Karpas-422 (cell line): ENCODE results near the gene ELP4. TPM values are rescaled to one million over a fixed set of nuclear protein-coding genes. Genes with fewer than 3 reads are reported as not detected.
"Not testable (repeated sequence)": the region's sequence is repeated elsewhere in the genome, so short reads cannot be mapped to it uniquely, and the experiment has no call there.

ENCODE experiments used
- DNase-seq: peaks from one replicate; pipeline ENCODE4 v3.0.0-alpha.2; 2015
- H2AFZ ChIP-seq: fragments of 200-600 bp; sonication (generic); 2 replicates; pipeline ENCODE4 v1.6.1; 2014; ENCODE audit warnings: antibody characterized with exemption, low read length, mixed read lengths
- H3K27ac ChIP-seq: fragments of 200-600 bp; sonication (generic); 2 replicates; pipeline ENCODE4 v1.5.1; 2014; ENCODE audit warnings: mild to moderate bottlenecking, low read length, moderate library complexity
- H3K27me3 ChIP-seq: fragments of 200-600 bp; sonication (generic); 2 replicates; pipeline ENCODE4 v1.6.1; 2014; ENCODE audit warnings: low read length, mixed read lengths
- H3K36me3 ChIP-seq: fragments of 200-600 bp; sonication (generic); 2 replicates; pipeline ENCODE4 v1.6.1; 2014; ENCODE audit warnings: low read length, mixed read lengths; ENCODE audit not compliant: insufficient read depth
- H3K4me1 ChIP-seq: fragments of 200-600 bp; sonication (generic); 2 replicates; pipeline ENCODE4 v1.6.1; 2014; ENCODE audit warnings: mild to moderate bottlenecking, low read length, mixed read lengths
- H3K4me2 ChIP-seq: fragments of 200-600 bp; sonication (generic); 2 replicates; pipeline ENCODE4 v1.6.1; 2014; ENCODE audit warnings: low read length, low read depth, mild to moderate bottlenecking; ENCODE audit not compliant: poor library complexity, severe bottlenecking
- H3K4me3 ChIP-seq: fragments of 200-600 bp; sonication (generic); 2 replicates; pipeline ENCODE4 v1.5.1; 2014; ENCODE audit warnings: mild to moderate bottlenecking, antibody characterized with exemption, low read length, mixed read lengths
- H3K79me2 ChIP-seq: fragments of 200-600 bp; sonication (generic); 2 replicates; pipeline ENCODE4 v1.6.1; 2014; ENCODE audit warnings: mild to moderate bottlenecking, low read length, mixed read lengths
- H3K9ac ChIP-seq: fragments of 200-600 bp; sonication (generic); 2 replicates; pipeline ENCODE4 v1.6.0; 2014; ENCODE audit warnings: low read length
- H3K9me2 ChIP-seq: fragments of 200-600 bp; sonication (generic), shearing (Covaris generic); replicated peaks from 2 replicates; pipeline ENCODE4 v1.6.0; 2014; ENCODE audit warnings: mild to moderate bottlenecking, low read length, moderate library complexity; ENCODE audit not compliant: insufficient read depth
- H3K9me3 ChIP-seq: fragments of 300-700, 200-600 bp; sonication (generic); 2 replicates; pipeline ENCODE4 v1.6.1; 2014; ENCODE audit warnings: low read length, mixed read lengths
- H4K20me1 ChIP-seq: fragments of 200-600 bp; sonication (generic); 2 replicates; pipeline ENCODE4 v1.6.1; 2014; ENCODE audit warnings: mild to moderate bottlenecking, antibody characterized with exemption, low read length, low read depth; ENCODE audit not compliant: insufficient read depth
- total RNA-seq: library from RNA; depleted of rRNA; stranded (reverse); fragments of >200 nt; shearing (Covaris generic); gene quantifications from 2 replicates; pipeline ENCODE4 v1.2.3, GENCODE V29; 2014; ENCODE audit warnings: low replicate concordance

ELP4 gene
- total RNA-seq, 1 experiment from 2014 or later: 87.1 TPM

DNA sequence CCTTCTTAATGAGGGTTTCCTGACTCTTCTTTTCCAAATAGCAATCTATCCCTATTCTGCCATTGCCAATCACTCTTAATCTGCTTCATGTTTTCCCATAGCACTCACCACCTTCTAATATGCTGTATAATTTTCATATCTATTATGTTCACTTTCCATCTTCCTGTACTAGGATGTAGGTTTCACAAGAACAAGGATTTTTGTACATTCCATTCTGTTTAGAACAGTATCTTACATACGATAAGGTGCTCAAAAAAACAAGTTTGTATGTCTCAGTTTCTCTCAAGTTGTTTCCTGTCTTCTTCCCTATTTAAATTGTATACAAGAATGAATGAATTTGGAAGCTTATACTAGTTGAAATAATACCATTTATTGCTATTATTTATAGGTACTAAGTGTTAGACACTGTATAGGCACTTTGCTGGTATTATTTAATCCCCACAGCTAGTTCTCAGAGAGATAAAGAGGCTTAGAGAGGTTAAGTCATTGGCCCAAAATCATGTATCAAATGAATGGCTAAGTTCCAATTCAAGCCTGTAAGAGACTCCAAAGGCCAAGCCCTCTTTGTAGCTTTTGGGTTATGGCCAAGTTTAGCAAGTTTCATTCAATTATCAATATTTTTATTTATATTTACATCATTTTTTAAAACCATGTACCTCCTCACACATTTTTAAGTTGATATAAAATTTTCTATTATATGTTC is 166.9 kb downstream of the ELP4 start:
- Histone ChIP-seq H3K4me1 (no peaks in the 10 kb centered on the region), H3K27ac (no peak overlapping the region), H3K9me3 (no peaks in the 10 kb centered on the region), H4K20me1 (no peaks in the 10 kb centered on the region), H3K79me2 (no peaks in the 10 kb centered on the region), H2AFZ (no peak overlapping the region), H3K9me2 (no peaks in the 10 kb centered on the region), H3K4me3 (no peak overlapping the region), H3K27me3 (no peaks in the 10 kb centered on the region), H3K4me2 (no peak overlapping the region), H3K9ac (no peak overlapping the region), H3K36me3 (no peaks in the 10 kb centered on the region)
- no peak for DNase-seq

DNA sequence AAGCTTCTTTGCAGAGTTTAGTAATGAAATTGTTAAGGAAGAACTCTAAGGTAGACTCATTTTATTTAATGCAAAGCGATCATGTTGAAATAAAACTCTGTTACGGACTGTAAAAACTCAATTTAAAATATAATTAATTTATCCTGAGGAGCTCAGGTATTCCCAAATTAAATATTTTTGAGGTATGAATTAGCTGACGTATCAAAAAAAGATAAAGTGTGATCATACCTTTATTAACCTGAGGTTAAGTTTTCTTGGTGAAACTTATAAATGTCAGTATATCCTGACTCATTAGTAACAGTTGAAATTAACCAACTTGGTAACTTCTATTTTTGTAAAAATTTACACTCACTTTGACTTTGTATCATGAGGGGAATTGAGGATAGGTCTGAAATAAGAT is 171.2 kb downstream of the ELP4 start:
- no peak for DNase-seq
- Histone ChIP-seq H2AFZ (no peak overlapping the region), H3K36me3 (no peaks in the 10 kb centered on the region), H3K27me3 (no peaks in the 10 kb centered on the region), H3K4me2 (no peak overlapping the region), H3K9me3 (no peaks in the 10 kb centered on the region), H3K4me3 (no peak overlapping the region), H4K20me1 (no peaks in the 10 kb centered on the region), H3K9ac (no peak overlapping the region), H3K9me2 (no peaks in the 10 kb centered on the region), H3K4me1 (no peaks in the 10 kb centered on the region), H3K79me2 (no peaks in the 10 kb centered on the region), H3K27ac (no peak overlapping the region)

DNA sequence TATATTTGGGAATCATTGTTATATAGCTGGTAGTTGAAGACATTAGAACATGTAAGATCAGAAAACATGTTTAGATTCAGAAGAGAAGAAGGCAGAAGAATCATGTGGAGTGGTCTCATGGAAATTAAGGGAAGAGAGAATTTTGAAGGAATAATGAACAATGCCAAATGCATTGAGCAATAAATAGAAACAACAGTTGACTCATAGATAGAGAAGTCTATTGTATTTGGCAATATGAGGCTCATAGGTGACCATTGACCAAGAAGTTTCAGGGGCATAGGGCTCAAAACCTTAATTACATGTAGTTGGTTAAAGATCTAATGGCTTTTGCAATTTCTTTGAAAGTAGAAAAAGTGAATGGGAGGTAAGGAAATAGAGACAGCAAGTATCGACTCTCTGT is 177.7 kb downstream of the ELP4 start:
- no peaks in the 10 kb centered on the region for H3K9me3 ChIP-seq
- H3K9ac ChIP-seq: no peak overlapping the region
- H3K36me3 ChIP-seq: no peaks in the 10 kb centered on the region
- no peaks in the 10 kb centered on the region for H3K79me2 ChIP-seq
- no peaks in the 10 kb centered on the region for H3K9me2 ChIP-seq
- H3K27ac ChIP-seq: no peak overlapping the region
- H4K20me1 ChIP-seq: no peaks in the 10 kb centered on the region
- H3K4me1 ChIP-seq: no peaks in the 10 kb centered on the region
- no peak overlapping the region for H3K4me2 ChIP-seq
- H3K4me3 ChIP-seq: no peak overlapping the region
- DNase-seq: no peak
- H3K27me3 ChIP-seq: no peaks in the 10 kb centered on the region
- no peak overlapping the region for H2AFZ ChIP-seq

DNA sequence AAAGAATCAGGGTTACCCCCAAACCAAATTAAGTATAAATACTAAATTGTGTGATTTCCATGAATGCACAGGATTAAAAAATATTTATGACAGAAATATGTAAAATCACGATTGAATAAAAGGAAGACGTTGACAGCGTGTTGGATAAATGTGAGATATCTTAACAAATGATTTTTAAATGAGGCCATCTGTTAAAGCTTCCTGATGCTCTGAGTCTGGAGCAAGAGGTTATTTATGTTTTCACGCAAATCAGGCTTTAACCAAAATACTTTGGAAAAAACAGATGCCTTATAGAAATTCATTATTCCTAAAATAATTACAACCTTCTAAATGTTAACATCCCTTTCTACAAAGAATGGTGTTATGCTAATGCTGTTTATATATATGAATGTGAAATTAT is 178.3 kb downstream of the ELP4 start:
- Histone ChIP-seq H3K79me2 (no peaks in the 10 kb centered on the region), H3K9ac (no peak overlapping the region), H4K20me1 (no peaks in the 10 kb centered on the region), H3K4me1 (no peaks in the 10 kb centered on the region), H3K36me3 (no peaks in the 10 kb centered on the region), H3K9me3 (no peaks in the 10 kb centered on the region), H3K9me2 (no peaks in the 10 kb centered on the region), H3K27me3 (no peaks in the 10 kb centered on the region), H3K27ac (no peak overlapping the region), H3K4me2 (no peak overlapping the region), H3K4me3 (no peak overlapping the region), H2AFZ (no peak overlapping the region)
- DNase-seq: no peak

DNA sequence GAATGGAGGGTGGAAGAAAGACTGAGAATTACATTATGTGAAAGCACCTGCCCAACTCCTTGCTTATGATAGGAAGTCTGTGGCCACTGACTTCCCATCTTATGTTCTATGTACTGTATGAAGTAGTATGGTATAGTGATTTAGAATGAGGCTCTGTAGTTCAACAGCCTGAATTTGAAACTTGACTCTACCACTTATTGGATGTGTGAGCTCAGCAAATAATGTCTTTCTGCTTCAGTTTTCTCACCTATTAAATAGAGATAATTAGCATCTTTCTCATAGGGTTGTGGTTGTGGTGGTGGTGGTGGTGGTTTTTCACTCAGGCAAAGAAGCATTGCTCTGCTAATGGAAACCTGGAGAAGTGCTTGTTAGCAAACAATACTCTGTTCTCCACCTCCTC is 180.0 kb downstream of the ELP4 start:
- no peaks in the 10 kb centered on the region for H3K4me1 ChIP-seq
- H3K9me3 ChIP-seq: no peaks in the 10 kb centered on the region
- H3K4me3 ChIP-seq: no peak overlapping the region
- no peak overlapping the region for H2AFZ ChIP-seq
- H3K27me3 ChIP-seq: no peaks in the 10 kb centered on the region
- H3K9ac ChIP-seq: no peak overlapping the region
- no peaks in the 10 kb centered on the region for H3K79me2 ChIP-seq
- H3K36me3 ChIP-seq: no peaks in the 10 kb centered on the region
- no peak overlapping the region for H3K4me2 ChIP-seq
- DNase-seq: no peak
- no peaks in the 10 kb centered on the region for H3K9me2 ChIP-seq
- no peak overlapping the region for H3K27ac ChIP-seq
- no peaks in the 10 kb centered on the region for H4K20me1 ChIP-seq

DNA sequence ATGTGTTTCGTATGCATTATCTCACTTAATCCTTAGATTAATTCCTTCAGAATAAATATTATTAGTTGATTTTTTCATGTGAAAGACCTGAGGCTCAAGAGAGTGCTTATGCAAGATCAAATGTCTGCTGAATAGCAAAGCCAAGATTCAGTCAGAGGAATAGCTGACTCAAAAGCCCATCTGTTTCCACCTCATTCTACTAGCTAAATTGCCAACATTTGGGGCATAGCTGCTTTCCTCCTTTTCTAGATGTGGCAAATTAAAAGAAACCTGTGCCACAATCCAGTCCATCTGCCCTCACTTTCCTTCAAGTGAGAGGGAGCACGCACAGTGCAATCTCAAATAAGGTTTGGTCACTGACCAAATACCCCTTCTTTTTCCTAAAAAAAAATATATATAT is 180.5 kb downstream of the ELP4 start:
- Histone ChIP-seq H3K9me3 (no peaks in the 10 kb centered on the region), H3K27ac (no peak overlapping the region), H3K4me2 (no peak overlapping the region), H3K27me3 (no peaks in the 10 kb centered on the region), H3K9ac (no peak overlapping the region), H2AFZ (no peak overlapping the region), H3K4me3 (no peak overlapping the region), H4K20me1 (no peaks in the 10 kb centered on the region), H3K79me2 (no peaks in the 10 kb centered on the region), H3K36me3 (no peaks in the 10 kb centered on the region), H3K4me1 (no peaks in the 10 kb centered on the region), H3K9me2 (no peaks in the 10 kb centered on the region)
- no peak for DNase-seq

DNA sequence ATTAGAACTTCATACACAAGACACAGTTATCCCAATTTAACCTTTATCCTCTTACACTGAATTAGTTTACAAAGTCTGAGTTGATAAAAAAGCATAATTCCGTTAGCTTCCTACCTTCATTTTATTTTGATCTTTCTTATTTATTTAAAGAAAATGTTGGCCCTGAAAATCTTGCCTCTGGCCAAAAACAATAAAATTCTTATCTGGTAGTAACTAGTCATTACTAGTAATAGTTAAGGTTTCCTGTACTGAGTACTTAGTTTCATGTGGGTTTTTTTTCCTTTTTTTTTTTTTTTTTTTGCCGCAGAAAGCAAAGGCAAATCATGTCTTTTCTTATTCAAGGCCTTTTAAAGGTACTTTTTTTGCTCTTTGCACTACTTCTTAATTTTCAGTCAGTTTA is 180.9 kb downstream of the ELP4 start:
- Histone ChIP-seq H3K4me3 (no peak overlapping the region), H3K9me2 (no peaks in the 10 kb centered on the region), H3K27me3 (no peaks in the 10 kb centered on the region), H3K4me2 (no peak overlapping the region), H4K20me1 (no peaks in the 10 kb centered on the region), H3K79me2 (no peaks in the 10 kb centered on the region), H3K4me1 (no peaks in the 10 kb centered on the region), H3K9me3 (no peaks in the 10 kb centered on the region), H3K27ac (no peak overlapping the region), H3K36me3 (no peaks in the 10 kb centered on the region), H2AFZ (no peak overlapping the region), H3K9ac (no peak overlapping the region)
- no peak for DNase-seq

DNA sequence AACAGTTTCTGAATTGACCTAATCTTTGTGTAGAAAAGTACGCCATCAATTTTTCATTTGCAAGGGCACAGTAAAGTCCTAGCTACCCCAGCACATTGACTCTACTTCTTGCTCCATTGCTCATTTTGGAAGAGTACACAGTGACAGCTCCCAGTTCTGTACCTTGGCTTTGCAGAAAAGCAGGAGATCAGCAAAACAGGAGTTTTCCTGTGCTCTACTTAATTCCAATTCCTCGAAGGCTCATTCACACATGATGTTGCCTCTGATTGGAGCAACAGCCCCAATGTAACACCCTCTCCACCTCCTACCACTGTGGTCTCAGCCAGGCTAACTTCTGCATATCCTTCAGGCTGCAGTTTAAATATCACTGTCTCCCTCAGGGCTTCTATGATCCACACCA is 182.9 kb downstream of the ELP4 start:
- Histone ChIP-seq H3K4me2 (no peak overlapping the region), H3K4me3 (no peak overlapping the region), H3K9ac (no peak overlapping the region), H2AFZ (no peak overlapping the region), H3K9me3 (no peaks in the 10 kb centered on the region), H3K79me2 (no peaks in the 10 kb centered on the region), H3K9me2 (no peaks in the 10 kb centered on the region), H3K27me3 (no peaks in the 10 kb centered on the region), H3K27ac (no peak overlapping the region), H3K4me1 (peaks cover 3% of the 10 kb centered on the region), H4K20me1 (no peaks in the 10 kb centered on the region), H3K36me3 (no peaks in the 10 kb centered on the region)
- DNase-seq: no peak

DNA sequence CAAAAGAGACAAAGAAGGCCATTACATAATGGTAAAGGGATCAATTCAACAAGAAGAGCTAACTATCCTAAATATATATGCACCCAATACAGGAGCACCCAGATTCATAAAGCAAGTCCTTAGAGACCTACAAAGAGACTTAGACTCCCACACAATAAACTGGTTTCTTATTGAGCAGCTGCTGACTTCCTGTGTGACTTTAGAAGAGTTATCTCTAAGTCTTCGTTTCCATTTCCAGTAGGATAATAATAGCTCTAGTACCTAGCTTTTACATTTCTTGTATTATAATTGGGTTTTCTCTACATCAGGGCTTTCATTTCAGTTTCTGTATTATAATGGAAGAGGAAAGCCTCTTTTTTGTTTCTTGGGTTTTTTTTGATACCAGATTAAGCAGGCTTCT is 187.5 kb downstream of the ELP4 start:
- not testable (repeated sequence) for H3K4me1 ChIP-seq, DNase-seq, H3K9me3 ChIP-seq, H3K4me3 ChIP-seq, H3K4me2 ChIP-seq, H3K79me2 ChIP-seq, H2AFZ ChIP-seq, H4K20me1 ChIP-seq, H3K27ac ChIP-seq, H3K36me3 ChIP-seq, H3K9ac ChIP-seq, H3K9me2 ChIP-seq, H3K27me3 ChIP-seq
